Measurements from ENCODE around the gene ZCWPW1.
A peak's percentile ranks its signal among the peaks of the same experiment; 100 is the strongest.

Gene ZCWPW1

GRCh38 chr7:100428199-100428966 lies at the start of gene ZCWPW1:
ZCWPW1 (minus strand) TSS chr7:100428703; CDS start chr7:100420649, 8,054 bp downstream.
- peak; percentile 97 for DNase-seq (ENCODE audit: low read depth, low spot score)

- DNase-seq (ENCODE audit: low read depth, low spot score), result no peak
Measured at GRCh38 chr7:100477871-100478267, 49.4 kb upstream of the ZCWPW1 start.

GRCh38 chr7:100476903-100477870 lies 48.7 kb upstream of the ZCWPW1 start:
- DNase-seq (ENCODE audit: low read depth, low spot score), result no peak

GRCh38 chr7:100476101-100476780 lies 47.7 kb upstream of the ZCWPW1 start:
- DNase-seq (ENCODE audit: low read depth, low spot score), result no peak

GRCh38 chr7:100475549-100475948 lies 47.0 kb upstream of the ZCWPW1 start:
- DNase-seq (ENCODE audit: low read depth, low spot score), result no peak

- DNase-seq (ENCODE audit: low read depth, low spot score), result no peak
Measured at GRCh38 chr7:100472854-100473499, 44.5 kb upstream of the ZCWPW1 start.

- DNase-seq (ENCODE audit: low read depth, low spot score), result no peak
Measured at GRCh38 chr7:100472121-100472851, 43.8 kb upstream of the ZCWPW1 start.

- no peak for DNase-seq (ENCODE audit: low read depth, low spot score)
Measured at GRCh38 chr7:100471021-100471420, 42.5 kb upstream of the ZCWPW1 start.

- DNase-seq (ENCODE audit: low read depth, low spot score), result peak; percentile 95
Measured at GRCh38 chr7:100469227-100470044, 40.9 kb upstream of the ZCWPW1 start.

- DNase-seq (ENCODE audit: low read depth, low spot score), result no peak
Measured at GRCh38 chr7:100467638-100468373, 39.3 kb upstream of the ZCWPW1 start.

- DNase-seq (ENCODE audit: low read depth, low spot score), result no peak
Measured at GRCh38 chr7:100466653-100467605, 38.4 kb upstream of the ZCWPW1 start.

GRCh38 chr7:100465702-100466311 lies 37.3 kb upstream of the ZCWPW1 start:
- peak; percentile 68 for DNase-seq (ENCODE audit: low read depth, low spot score)

- no peak for DNase-seq (ENCODE audit: low read depth, low spot score)
Measured at GRCh38 chr7:100465299-100465698, 36.8 kb upstream of the ZCWPW1 start.

GRCh38 chr7:100464791-100465190 lies 36.3 kb upstream of the ZCWPW1 start:
- no peak for DNase-seq (ENCODE audit: low read depth, low spot score)

GRCh38 chr7:100464210-100464660 lies 35.7 kb upstream of the ZCWPW1 start, which contains the start of gene SPACDR:
SPACDR (minus strand) TSS chr7:100464260; CDS start chr7:100464025, 235 bp downstream.
- DNase-seq (ENCODE audit: low read depth, low spot score), result no peak

- DNase-seq (ENCODE audit: low read depth, low spot score), result no peak
Measured at GRCh38 chr7:100457033-100457432, 28.5 kb upstream of the ZCWPW1 start.

- no peak for DNase-seq (ENCODE audit: low read depth, low spot score)
Measured at GRCh38 chr7:100456562-100456961, 28.1 kb upstream of the ZCWPW1 start.
